ENCODE data around the gene NFATC2IP. TPM values are rescaled to one million over a fixed set of nuclear protein-coding genes. Genes with fewer than 3 reads are reported as not detected.

Gene NFATC2IP
- total RNA-seq, 1 experiment from 2014 or later, result 63.5 TPM

- Histone ChIP-seq H3K27me3 (replicated peaks; ENCODE audit: insufficient read depth, low read depth, low read length, poor library complexity) (no peaks in the 10 kb centered on the region), H3K4me3 (ENCODE audit: low read depth, low read length, poor library complexity, severe bottlenecking) (no peak overlapping the region), H3K4me1 (ENCODE audit: insufficient read depth, low read length, poor library complexity, severe bottlenecking) (no peaks in the 10 kb centered on the region), H3K27ac (ENCODE audit: low read depth, low read length, poor library complexity, severe bottlenecking) (no peak overlapping the region), H3K36me3 (ENCODE audit: insufficient read depth, low read length, poor library complexity, severe bottlenecking) (peaks cover 67% of the 10 kb centered on the region), H3K9me3 (ENCODE audit: low read depth, low read length, poor library complexity, severe bottlenecking) (no peaks in the 10 kb centered on the region)
- intact Hi-C loops (cut with micrococcal nuclease; ENCODE audit: unreplicated experiment), result no loop called here
- TF ChIP-seq EZH2 (IDR thresholded peaks at IDR 0.05; ENCODE audit: borderline replicate concordance, low read depth, low read length, poor library complexity, severe bottlenecking) (no peak), CTCF (conservative IDR thresholded peaks at IDR 0.05; ENCODE audit: low read depth, low read length) (no peak)
- no peak for DNase-seq (ENCODE audit: low spot score)
- POLR2A ChIA-PET (ENCODE audit: low non-redundant PET), result no interaction called here
- no TSS peak for BruUV-seq (replicated peaks)
- CTCF ChIA-PET, result no interaction called here
Observed at GRCh38 chr16:28958836-28959235, 8.1 kb downstream of the NFATC2IP start.

GRCh38 chr16:28964072-28964471, 13.3 kb downstream of the NFATC2IP start:
- ChIA-PET POLR2A (ENCODE audit: low non-redundant PET) (no interaction called here), CTCF (no interaction called here)
- no peak for TF ChIP-seq EZH2 (IDR thresholded peaks at IDR 0.05; ENCODE audit: borderline replicate concordance, low read depth, low read length, poor library complexity, severe bottlenecking)
- TF ChIP-seq CTCF (conservative IDR thresholded peaks at IDR 0.05; ENCODE audit: low read depth, low read length), result no peak
- BruUV-seq (replicated peaks), result TSS peak; percentile 23
- no peaks in the 10 kb centered on the region for H3K27me3 ChIP-seq (replicated peaks; ENCODE audit: insufficient read depth, low read depth, low read length, poor library complexity)
- DNase-seq (ENCODE audit: low spot score), result no peak
- H3K4me3 ChIP-seq (ENCODE audit: low read depth, low read length, poor library complexity, severe bottlenecking), result no peak overlapping the region
- H3K9me3 ChIP-seq (ENCODE audit: low read depth, low read length, poor library complexity, severe bottlenecking), result no peaks in the 10 kb centered on the region
- no peak overlapping the region for H3K27ac ChIP-seq (ENCODE audit: low read depth, low read length, poor library complexity, severe bottlenecking)
- no peaks in the 10 kb centered on the region for H3K4me1 ChIP-seq (ENCODE audit: insufficient read depth, low read length, poor library complexity, severe bottlenecking)
- H3K36me3 ChIP-seq (ENCODE audit: insufficient read depth, low read length, poor library complexity, severe bottlenecking), result peaks cover 37% of the 10 kb centered on the region
- intact Hi-C loops (cut with micrococcal nuclease; ENCODE audit: unreplicated experiment), result no loop called here

- no peaks in the 10 kb centered on the region for H3K27me3 ChIP-seq (replicated peaks; ENCODE audit: insufficient read depth, low read depth, low read length, poor library complexity)
- DNase-seq (ENCODE audit: low spot score), result no peak
- CTCF ChIA-PET, result no interaction called here
- BruUV-seq (replicated peaks), result no TSS peak
- H3K36me3 ChIP-seq (ENCODE audit: insufficient read depth, low read length, poor library complexity, severe bottlenecking), result peaks cover 34% of the 10 kb centered on the region
- no peak for TF ChIP-seq CTCF (conservative IDR thresholded peaks at IDR 0.05; ENCODE audit: low read depth, low read length)
- no peak for TF ChIP-seq EZH2 (IDR thresholded peaks at IDR 0.05; ENCODE audit: borderline replicate concordance, low read depth, low read length, poor library complexity, severe bottlenecking)
- H3K9me3 ChIP-seq (ENCODE audit: low read depth, low read length, poor library complexity, severe bottlenecking), result no peaks in the 10 kb centered on the region
- no peaks in the 10 kb centered on the region for H3K4me1 ChIP-seq (ENCODE audit: insufficient read depth, low read length, poor library complexity, severe bottlenecking)
- H3K4me3 ChIP-seq (ENCODE audit: low read depth, low read length, poor library complexity, severe bottlenecking), result no peak overlapping the region
- POLR2A ChIA-PET (ENCODE audit: low non-redundant PET), result no interaction called here
- intact Hi-C loops (cut with micrococcal nuclease; ENCODE audit: unreplicated experiment), result no loop called here
- no peak overlapping the region for H3K27ac ChIP-seq (ENCODE audit: low read depth, low read length, poor library complexity, severe bottlenecking)
Observed at GRCh38 chr16:28964496-28964895, 13.8 kb downstream of the NFATC2IP start.

Data from A673 (cell line).